Natural killer cell (primary cell): ENCODE results near the gene CNRIP1. TPM values are rescaled to one million over a fixed set of nuclear protein-coding genes. Genes with fewer than 3 reads are reported as not detected.
"Not testable (repeated sequence)": the region's sequence is repeated elsewhere in the genome, so short reads cannot be mapped to it uniquely, and the experiment has no call there.

Experiments
- ATAC-seq, 3 donors: fragments of 150-1000 bp in 2 of 3; fragments of 200-7000 bp in 1 of 3; cut with Tn5 transposase; 1 replicate in 1 of 3; 2 replicates in 2 of 3; pipeline ENCODE4 v1.10.0; 2021; ENCODE audit warnings: mild to moderate bottlenecking in 2 of 3, moderate library complexity in 2 of 3
- DNase-seq, 2 donors: peaks; one replicate each; pipeline versions ENCODE4 v3.0.0 to v3.0.0-alpha.2; 2013 to 2021; ENCODE audit warnings: mixed read lengths in 1 of 2
- H3K27ac ChIP-seq: one replicate; pipeline ENCODE4 v1.5.1; 2013; ENCODE audit warnings: mild to moderate bottlenecking, low read length
- H3K27me3 ChIP-seq: one replicate; pipeline ENCODE4 v1.6.1; 2013; ENCODE audit warnings: low read length; ENCODE audit not compliant: control insufficient read depth, insufficient read depth
- H3K36me3 ChIP-seq: one replicate; pipeline ENCODE4 v1.6.1; 2013; ENCODE audit warnings: low read length; ENCODE audit not compliant: control insufficient read depth, insufficient read depth
- H3K4me1 ChIP-seq: one replicate; pipeline ENCODE4 v1.6.1; 2013; ENCODE audit warnings: low read length; ENCODE audit not compliant: control insufficient read depth, insufficient read depth
- H3K4me3 ChIP-seq: one replicate; pipeline ENCODE4 v1.5.1; 2013; ENCODE audit warnings: low read length
- H3K9me3 ChIP-seq: one replicate; pipeline ENCODE4 v1.6.1; 2013; ENCODE audit warnings: low read length; ENCODE audit not compliant: control insufficient read depth, insufficient read depth
- H3K27ac Mint-ChIP-seq, 2 donors: one replicate each; pipeline ENCODE4 v1.8.0; 2022; ENCODE audit warnings: mild to moderate bottlenecking in 2 of 2, mixed read lengths in 2 of 2, moderate library complexity in 1 of 2
- H3K27me3 Mint-ChIP-seq, 2 donors: one replicate each; pipeline ENCODE4 v1.8.0; 2022; ENCODE audit warnings: low read depth in 2 of 2, mixed read lengths in 2 of 2
- H3K36me3 Mint-ChIP-seq: one replicate; pipeline ENCODE4 v1.8.0; 2022; ENCODE audit warnings: mixed read lengths
- H3K4me1 Mint-ChIP-seq, 2 donors: one replicate each; pipeline ENCODE4 v1.8.0; 2022; ENCODE audit warnings: mixed read lengths in 2 of 2
- H3K4me3 Mint-ChIP-seq: one replicate; pipeline ENCODE4 v1.8.0; 2022; ENCODE audit warnings: mild to moderate bottlenecking, moderate library complexity, mixed read lengths
- H3K9me3 Mint-ChIP-seq, 2 donors: one replicate each; pipeline ENCODE4 v1.8.0; 2022; ENCODE audit warnings: mixed read lengths in 2 of 2
- WGBS: methylation state at CpG from one replicate; pipeline ENCODE4 v1.1.7; 2013; ENCODE audit warnings: missing lambda C conversion rate; ENCODE audit not compliant: insufficient coverage; 5-methylcytosine and 5-hydroxymethylcytosine counted together
- intact Hi-C: fragments of 100-400 bp; cut with micrococcal nuclease; formaldehyde crosslinking; loops from one replicate; pipeline ENCODE4 v1.14.2; 2022
- total RNA-seq, 4 donors: library from RNA; stranded (reverse); fragments of 120-200 nt in 1 of 4; gene quantifications; one replicate each; pipeline versions ENCODE4 v1.2.3 to v1.2.4, GENCODE V29; 2013 to 2022
- TF ChIP-seq, protein P1 (sequence below): fragments of 200-600 bp; IDR thresholded peaks from one replicate; pipeline ENCODE4 v1.8.0; 2022; ENCODE audit warnings: antibody characterized with exemption

CNRIP1 gene
- total RNA-seq, 3 donors from 2014 or later (not counting 1 experiment from before 2014, with no cell fraction given) = 0.39 to 0.98 TPM; not detected in 1

GRCh38 chr2:68316111-68316510, 3.6 kb downstream of the CNRIP1 start:
- Mint-ChIP-seq H3K36me3 (no peaks in the 10 kb centered on the region), H3K27me3 (peaks cover 43 to 57% of the 10 kb centered on the region in 2 donors), H3K4me3 (no peak overlapping the region), H3K9me3 (no peaks in the 10 kb centered on the region), H3K27ac (no peak overlapping the region), H3K4me1 (peaks cover 6 to 21% of the 10 kb centered on the region in 2 donors)
- intact Hi-C loops = no loop called here
- Histone ChIP-seq H3K9me3 (no peaks in the 10 kb centered on the region), H3K27ac (no peak overlapping the region), H3K27me3 (peaks cover 23% of the 10 kb centered on the region), H3K36me3 (no peaks in the 10 kb centered on the region), H3K4me1 (peaks cover 18% of the 10 kb centered on the region), H3K4me3 (no peak overlapping the region)
- DNase-seq (no peak), ATAC-seq (no peak)
- TF ChIP-seq, protein P1, sequence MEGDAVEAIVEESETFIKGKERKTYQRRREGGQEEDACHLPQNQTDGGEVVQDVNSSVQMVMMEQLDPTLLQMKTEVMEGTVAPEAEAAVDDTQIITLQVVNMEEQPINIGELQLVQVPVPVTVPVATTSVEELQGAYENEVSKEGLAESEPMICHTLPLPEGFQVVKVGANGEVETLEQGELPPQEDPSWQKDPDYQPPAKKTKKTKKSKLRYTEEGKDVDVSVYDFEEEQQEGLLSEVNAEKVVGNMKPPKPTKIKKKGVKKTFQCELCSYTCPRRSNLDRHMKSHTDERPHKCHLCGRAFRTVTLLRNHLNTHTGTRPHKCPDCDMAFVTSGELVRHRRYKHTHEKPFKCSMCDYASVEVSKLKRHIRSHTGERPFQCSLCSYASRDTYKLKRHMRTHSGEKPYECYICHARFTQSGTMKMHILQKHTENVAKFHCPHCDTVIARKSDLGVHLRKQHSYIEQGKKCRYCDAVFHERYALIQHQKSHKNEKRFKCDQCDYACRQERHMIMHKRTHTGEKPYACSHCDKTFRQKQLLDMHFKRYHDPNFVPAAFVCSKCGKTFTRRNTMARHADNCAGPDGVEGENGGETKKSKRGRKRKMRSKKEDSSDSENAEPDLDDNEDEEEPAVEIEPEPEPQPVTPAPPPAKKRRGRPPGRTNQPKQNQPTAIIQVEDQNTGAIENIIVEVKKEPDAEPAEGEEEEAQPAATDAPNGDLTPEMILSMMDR = no peak
- 94% methylated on average over 2 of the region's 2 CpGs for WGBS

GRCh38 chr2:68311033-68311432, 8.7 kb downstream of the CNRIP1 start:
- Histone ChIP-seq H3K27me3 (no peaks in the 10 kb centered on the region), H3K9me3 (no peaks in the 10 kb centered on the region), H3K4me1 (no peaks in the 10 kb centered on the region), H3K36me3 (no peaks in the 10 kb centered on the region), H3K27ac (no peak overlapping the region), H3K4me3 (no peak overlapping the region)
- Mint-ChIP-seq H3K9me3 (no peaks in the 10 kb centered on the region), H3K4me1 (no peaks in the 10 kb centered on the region), H3K4me3 (no peak overlapping the region), H3K27ac (no peak overlapping the region), H3K36me3 (no peaks in the 10 kb centered on the region), H3K27me3 (peaks cover 20 to 31% of the 10 kb centered on the region in 2 donors)
- TF ChIP-seq, protein P1 = no peak
- ATAC-seq (no peak), DNase-seq (no peak)
- intact Hi-C loops = no loop called here

DNA sequence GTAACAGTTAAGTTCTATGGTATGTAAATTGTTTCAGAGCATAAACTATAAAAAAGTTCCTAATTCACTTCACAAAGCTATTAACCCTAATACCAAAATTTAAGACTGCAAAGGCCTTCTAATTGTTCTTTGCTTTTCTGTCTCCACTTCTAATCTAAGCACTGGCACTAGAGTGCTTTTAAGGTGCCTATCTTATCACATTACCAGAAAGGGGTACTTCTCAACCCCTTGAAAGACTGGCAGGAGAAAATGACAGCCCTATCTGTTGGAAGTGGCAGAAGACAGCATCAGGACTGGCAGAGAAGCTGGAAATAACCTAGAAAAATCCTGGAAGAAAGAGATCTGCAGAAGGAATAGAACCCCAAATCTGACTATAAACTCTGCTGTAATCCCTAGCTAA, 10.3 kb downstream of the CNRIP1 start:
- Mint-ChIP-seq H3K4me3 (no peak overlapping the region), H3K36me3 (no peaks in the 10 kb centered on the region), H3K9me3 (no peaks in the 10 kb centered on the region), H3K27me3 (peaks cover 13 to 27% of the 10 kb centered on the region in 2 donors), H3K27ac (no peak overlapping the region), H3K4me1 (no peaks in the 10 kb centered on the region)
- Histone ChIP-seq H3K4me3 (no peak overlapping the region), H3K27me3 (no peaks in the 10 kb centered on the region), H3K4me1 (no peaks in the 10 kb centered on the region), H3K9me3 (no peaks in the 10 kb centered on the region), H3K27ac (no peak overlapping the region), H3K36me3 (no peaks in the 10 kb centered on the region)
- intact Hi-C loops = no loop called here
- DNase-seq (no peak), ATAC-seq (no peak)
- TF ChIP-seq, protein P1 = no peak

GRCh38 chr2:68303902-68304272, 15.9 kb downstream of the CNRIP1 start:
- H3K27me3 ChIP-seq, H3K27ac Mint-ChIP-seq, H3K9me3 Mint-ChIP-seq, H3K36me3 Mint-ChIP-seq, H3K4me3 ChIP-seq, H3K4me3 Mint-ChIP-seq, ATAC-seq, H3K9me3 ChIP-seq, H3K4me1 ChIP-seq, intact Hi-C loops, DNase-seq, H3K27ac ChIP-seq, H3K27me3 Mint-ChIP-seq, H3K4me1 Mint-ChIP-seq, H3K36me3 ChIP-seq: not testable (repeated sequence)
- 96% methylated on average over 1 of the region's 1 CpG for WGBS
